B cell (primary cell): Measurements from ENCODE around the gene SBK2. TPM values are rescaled to one million over a fixed set of nuclear protein-coding genes. Genes with fewer than 3 reads are reported as not detected.

Experiments used
- ATAC-seq: fragments of 200-7000 bp; cut with Tn5 transposase; one replicate; pipeline ENCODE4 v1.10.0; 2021; ENCODE audit warnings: low read depth, mild to moderate bottlenecking, moderate number of reproducible peaks, moderate library complexity
- CTCF ChIA-PET: fragments of 350-600 bp; sonication (Branson Sonifier 250); formaldehyde crosslinking; loops from one replicate; lab custom pipeline; 2021; ENCODE audit warnings: antibody characterized with exemption, inconsistent platforms; lab: Charles Lee
- POLR2A ChIA-PET: fragments of 350-600 bp; sonication (Branson Sonifier 250); formaldehyde crosslinking; loops from one replicate; lab custom pipeline; 2021; ENCODE audit warnings: antibody characterized with exemption; lab: Charles Lee
- DNase-seq: peaks from one replicate; pipeline ENCODE4 v3.0.0; 2013
- H2AFZ ChIP-seq: 2 replicates; pipeline ENCODE4 v1.6.1; 2012; ENCODE audit warnings: mild to moderate bottlenecking, low read depth, low read length; ENCODE audit not compliant: insufficient read depth, poor library complexity, severe bottlenecking
- H3K27ac ChIP-seq, 2 donors: 1 replicate in 1 of 2; 2 replicates in 1 of 2; pipeline ENCODE4 v1.5.1; 2012 to 2013; ENCODE audit warnings: low read length in 2 of 2, mild to moderate bottlenecking in 2 of 2, moderate library complexity in 1 of 2
- H3K27me3 ChIP-seq, 4 experiments: fragments of 200-600 bp in 1 of 4; sonication (generic) in 1 of 4; replicated peaks in 1 of 4; 1 replicate in 2 of 4; 2 replicates in 2 of 4; pipeline versions ENCODE4 v1.6.1 to v1.7.0; 2013 to 2016; ENCODE audit warnings: low read length in 3 of 4, mild to moderate bottlenecking in 2 of 4, mixed read lengths in 1 of 4, moderate library complexity in 1 of 4; ENCODE audit not compliant: insufficient read depth in 4 of 4, control insufficient read depth in 3 of 4; ENCODE audit errors: control extremely low read depth in 1 of 4
- H3K36me3 ChIP-seq, 2 experiments: replicated peaks in 1 of 2; 1 replicate in 1 of 2; 2 replicates in 1 of 2; pipeline versions ENCODE4 v1.6.1 to v1.7.1; 2013; ENCODE audit warnings: low read length in 1 of 2; ENCODE audit not compliant: insufficient read depth in 2 of 2, control insufficient read depth in 1 of 2; ENCODE audit errors: control extremely low read depth in 1 of 2, extremely low read depth in 1 of 2
- H3K4me1 ChIP-seq, 2 donors: fragments of 200-600 bp in 1 of 2; sonication (generic) in 1 of 2; 1 replicate in 1 of 2; 2 replicates in 1 of 2; pipeline versions ENCODE4 v1.5.1 to v1.6.1; 2013 to 2017; ENCODE audit warnings: low read length in 2 of 2; ENCODE audit not compliant: control insufficient read depth in 2 of 2, insufficient read depth in 2 of 2
- H3K4me2 ChIP-seq: replicated peaks from 2 replicates; pipeline ENCODE3; 2012; ENCODE audit warnings: mild to moderate bottlenecking, low read depth, low read length; ENCODE audit not compliant: poor library complexity, severe bottlenecking
- H3K4me3 ChIP-seq, 5 experiments: fragments of 200-600 bp in 1 of 5; sonication (generic) in 1 of 5; 1 replicate in 3 of 5; 2 replicates in 2 of 5; pipeline versions ENCODE4 v1.5.1 to v1.7.0; 2011 to 2016; ENCODE audit warnings: low read length in 4 of 5, mild to moderate bottlenecking in 4 of 5, low read depth in 2 of 5, control low read depth in 1 of 5, moderate library complexity in 1 of 5; ENCODE audit not compliant: insufficient read depth in 1 of 5; ENCODE audit errors: control extremely low read depth in 1 of 5, extremely low read depth in 1 of 5
- H3K79me2 ChIP-seq: fragments of 200-600 bp; sonication (generic); one replicate; pipeline ENCODE4 v1.6.0; 2016; ENCODE audit warnings: low read length; ENCODE audit not compliant: control insufficient read depth, insufficient read depth
- H3K9ac ChIP-seq: fragments of 200-600 bp; sonication (generic); 2 replicates; pipeline ENCODE4 v1.6.1; 2017; ENCODE audit warnings: mild to moderate bottlenecking, low read length, moderate library complexity
- H3K9me3 ChIP-seq, 3 donors: one replicate each; pipeline versions ENCODE4 v1.6.1 to v1.7.1; 2013; ENCODE audit warnings: low read length in 2 of 3; ENCODE audit not compliant: control insufficient read depth in 2 of 3, insufficient read depth in 1 of 3; ENCODE audit errors: control extremely low read depth in 1 of 3
- H4K20me1 ChIP-seq: 2 replicates; pipeline ENCODE4 v1.6.0; 2012; ENCODE audit warnings: mild to moderate bottlenecking, low read length; ENCODE audit not compliant: insufficient read depth, control insufficient read depth, poor library complexity, severe bottlenecking
- H3K27ac Mint-ChIP-seq: one replicate; pipeline ENCODE4 v1.8.0; 2021; ENCODE audit warnings: mixed read lengths
- H3K27me3 Mint-ChIP-seq: one replicate; pipeline ENCODE4 v1.8.0; 2021; ENCODE audit warnings: mixed read lengths
- H3K4me1 Mint-ChIP-seq: one replicate; pipeline ENCODE4 v1.8.0; 2021; ENCODE audit warnings: mixed read lengths
- H3K4me3 Mint-ChIP-seq: one replicate; pipeline ENCODE4 v1.8.0; 2021; ENCODE audit warnings: mixed read lengths
- H3K9me3 Mint-ChIP-seq: one replicate; pipeline ENCODE4 v1.8.0; 2022; ENCODE audit warnings: mixed read lengths; ENCODE audit not compliant: insufficient read depth
- CTCF ChIP-seq: fragments of 200-600 bp; IDR thresholded peaks from one replicate; pipeline ENCODE4 v1.8.0; 2022; ENCODE audit warnings: antibody characterized with exemption, mild to moderate bottlenecking
- EZH2 ChIP-seq: IDR thresholded peaks from 2 replicates; pipeline ENCODE4 v1.6.1; 2012; ENCODE audit warnings: borderline replicate concordance, low read depth, mild to moderate bottlenecking, moderate library complexity, low read length; ENCODE audit not compliant: insufficient read depth, poor library complexity, severe bottlenecking
- WGBS: methylation state at CpG from one replicate; pipeline ENCODE4 v1.1.5; 2013; ENCODE audit warnings: missing lambda C conversion rate; ENCODE audit not compliant: insufficient coverage; 5-methylcytosine and 5-hydroxymethylcytosine counted together
- intact Hi-C: fragments of 100-400 bp; cut with micrococcal nuclease; formaldehyde crosslinking; loops from one replicate; pipeline ENCODE4 v1.10.0; 2022
- polyA plus RNA-seq: library from polyadenylated mRNA; depleted of rRNA; stranded (reverse); fragments of >200 nt; gene quantifications from 2 replicates; pipeline ENCODE4 v1.2.3, GENCODE V29; 2012
- total RNA-seq, 2 donors: library from RNA; stranded (reverse); fragments of 120-200 nt in 1 of 2; gene quantifications; 1 replicate in 1 of 2; 2 replicates in 1 of 2; pipeline versions ENCODE4 v1.2.3 to v1.2.4, GENCODE V29; 2013 to 2022

The SBK2 gene
- total and polyA plus RNA-seq, 2 donors (not counting 1 experiment from before 2014, with no cell fraction given) = not detected

DNA sequence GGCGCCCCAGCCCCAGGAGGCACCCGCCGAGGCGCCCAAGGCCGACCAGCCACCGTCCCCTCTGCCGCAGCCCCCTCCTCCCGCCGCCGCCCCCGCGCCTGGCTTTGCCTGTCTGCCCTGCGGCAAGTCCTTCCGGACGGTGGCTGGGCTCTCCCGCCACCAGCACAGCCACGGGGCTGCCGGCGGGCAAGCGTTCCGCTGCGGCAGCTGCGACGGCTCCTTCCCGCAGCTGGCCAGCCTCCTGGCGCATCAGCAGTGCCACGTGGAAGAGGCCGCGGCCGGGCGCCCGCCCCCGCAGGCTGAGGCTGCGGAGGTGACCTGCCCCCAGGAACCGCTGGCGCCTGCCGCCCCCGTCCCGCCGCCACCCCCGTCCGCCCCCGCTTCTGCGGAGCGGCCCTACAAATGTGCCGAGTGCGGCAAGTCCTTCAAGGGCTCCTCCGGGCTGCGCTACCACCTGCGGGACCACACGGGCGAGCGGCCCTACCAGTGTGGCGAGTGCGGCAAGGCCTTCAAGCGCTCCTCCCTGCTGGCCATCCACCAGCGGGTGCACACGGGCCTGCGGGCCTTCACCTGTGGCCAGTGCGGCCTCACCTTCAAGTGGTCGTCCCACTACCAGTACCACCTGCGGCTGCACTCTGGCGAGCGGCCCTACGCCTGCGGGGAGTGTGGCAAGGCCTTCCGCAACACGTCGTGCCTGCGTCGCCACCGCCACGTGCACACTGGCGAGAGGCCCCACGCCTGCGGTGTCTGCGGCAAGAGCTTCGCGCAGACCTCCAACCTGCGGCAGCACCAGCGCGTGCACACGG is 54.6 kb downstream of the SBK2 start:
- CTCF ChIA-PET = no interaction called here
- POLR2A ChIA-PET = no interaction called here
- Histone ChIP-seq H3K9ac (no peak overlapping the region), H4K20me1 (peaks cover 40% of the 10 kb centered on the region), H3K27ac (no peak overlapping the region), H3K4me1 (peaks cover 17 to 30% of the 10 kb centered on the region in 2 donors), H3K79me2 (peaks cover 34% of the 10 kb centered on the region), H3K4me3 (no peak overlapping the region), H2AFZ (no peak overlapping the region), H3K9me3 (no peaks in the 10 kb centered on the region), H3K36me3 (peaks cover 0 to 2% of the 10 kb centered on the region in 2 experiments), H3K27me3 (no peaks in the 10 kb centered on the region), H3K4me2 (no peak overlapping the region)
- no peak for ATAC-seq
- no peaks in the 10 kb centered on the region for H3K9me3 Mint-ChIP-seq
- no peak overlapping the region for H3K27ac Mint-ChIP-seq
- WGBS = 96% methylated on average over 68 of the region's 83 CpGs
- TF ChIP-seq EZH2 (no peak), CTCF (no peak)
- intact Hi-C loops = no loop called here
- H3K4me1 Mint-ChIP-seq = peaks cover 35% of the 10 kb centered on the region
- H3K27me3 Mint-ChIP-seq = no peaks in the 10 kb centered on the region
- peak overlapping the region; percentile 41 for H3K4me3 Mint-ChIP-seq
- DNase-seq = no peak

DNA sequence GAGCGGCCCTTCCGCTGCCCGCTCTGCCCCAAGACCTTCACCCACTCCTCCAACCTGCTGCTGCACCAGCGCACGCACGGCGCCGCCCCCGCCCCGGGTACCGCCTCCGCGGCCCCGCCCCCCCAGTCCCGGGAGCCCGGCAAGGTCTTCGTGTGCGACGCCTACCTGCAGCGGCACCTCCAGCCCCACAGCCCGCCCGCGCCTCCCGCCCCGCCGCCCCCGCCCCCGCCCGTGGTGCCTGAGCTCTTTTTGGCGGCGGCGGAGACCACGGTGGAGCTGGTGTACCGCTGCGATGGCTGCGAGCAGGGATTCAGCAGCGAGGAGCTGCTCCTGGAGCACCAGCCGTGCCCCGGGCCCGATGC is 55.2 kb downstream of the SBK2 start:
- no peak overlapping the region for H3K9ac ChIP-seq
- Mint-ChIP-seq H3K27me3 (no peaks in the 10 kb centered on the region), H3K4me1 (peaks cover 38% of the 10 kb centered on the region), H3K9me3 (no peaks in the 10 kb centered on the region), H3K4me3 (no peak overlapping the region), H3K27ac (no peak overlapping the region)
- DNase-seq = no peak
- ChIA-PET POLR2A (no interaction called here), CTCF (no interaction called here)
- no peak for TF ChIP-seq CTCF
- TF ChIP-seq EZH2 = no peak
- 96% methylated on average over 21 of the region's 40 CpGs for WGBS
- H3K4me1 ChIP-seq = peaks cover 20 to 36% of the 10 kb centered on the region in 2 donors
- no peak overlapping the region for H3K4me3 ChIP-seq
- no peak overlapping the region for H2AFZ ChIP-seq
- peaks cover 34% of the 10 kb centered on the region for H3K79me2 ChIP-seq
- peaks cover 0 to 2% of the 10 kb centered on the region in 2 experiments for H3K36me3 ChIP-seq
- no peak overlapping the region for H3K27ac ChIP-seq
- peaks cover 40% of the 10 kb centered on the region for H4K20me1 ChIP-seq
- H3K9me3 ChIP-seq = no peaks in the 10 kb centered on the region
- H3K27me3 ChIP-seq = no peaks in the 10 kb centered on the region
- no peak overlapping the region for H3K4me2 ChIP-seq
- no peak for ATAC-seq
- intact Hi-C loops = no loop called here
